Activated gamma-delta T cell (primary cell): ENCODE results near the gene ALDH3B1.

ENCODE experiments used
- DNase-seq: peaks from one replicate; lab custom pipeline; 2025; lab: John Stamatoyannopoulos, UW

The ALDH3B1 gene

GRCh38 chr11:68044145-68044813 is 34.2 kb downstream of the ALDH3B1 start:
- no peak for DNase-seq

- no peak for DNase-seq
These were observed 34.8 kb downstream of the ALDH3B1 start for GRCh38 chr11:68044898-68045351.

- no peak for DNase-seq
These were observed 37.5 kb downstream of the ALDH3B1 start for GRCh38 chr11:68047437-68048290.

- DNase-seq: no peak
These were observed 38.8 kb downstream of the ALDH3B1 start for GRCh38 chr11:68048681-68049508.

GRCh38 chr11:68049509-68050370 is 39.6 kb downstream of the ALDH3B1 start:
- no peak for DNase-seq

GRCh38 chr11:68050371-68050841 is 40.3 kb downstream of the ALDH3B1 start:
- no peak for DNase-seq

GRCh38 chr11:68051191-68052136 is 41.3 kb downstream of the ALDH3B1 start:
- DNase-seq: no peak

- no peak for DNase-seq
These were observed 42.2 kb downstream of the ALDH3B1 start for GRCh38 chr11:68052137-68052873.

- DNase-seq: no peak
These were observed 43.0 kb downstream of the ALDH3B1 start for GRCh38 chr11:68053117-68053516.

GRCh38 chr11:68053981-68054812 is 44.1 kb downstream of the ALDH3B1 start:
- DNase-seq: no peak

- DNase-seq: no peak
These were observed 46.5 kb downstream of the ALDH3B1 start for GRCh38 chr11:68056317-68057285.

GRCh38 chr11:68057807-68058206 is 47.7 kb downstream of the ALDH3B1 start:
- DNase-seq: no peak

- no peak for DNase-seq
These were observed 51.4 kb downstream of the ALDH3B1 start for GRCh38 chr11:68061508-68061907.

GRCh38 chr11:68064926-68065325 is 54.8 kb downstream of the ALDH3B1 start:
- DNase-seq: no peak

GRCh38 chr11:68065841-68066240 is 55.7 kb downstream of the ALDH3B1 start:
- DNase-seq: no peak

GRCh38 chr11:68066742-68067141 is 56.6 kb downstream of the ALDH3B1 start:
- no peak for DNase-seq

- DNase-seq: no peak
These were observed 57.9 kb downstream of the ALDH3B1 start for GRCh38 chr11:68067991-68068390.
